ENCODE data around the gene ISM2. TPM values are rescaled to one million over a fixed set of nuclear protein-coding genes. Genes with fewer than 3 reads are reported as not detected.

Gene ISM2
- total and polyA plus RNA-seq, 2 of the 8 experiments (the other 6 are each of a cell fraction or from before 2014, with no cell fraction given): 0.52 to 0.79 TPM

DNA sequence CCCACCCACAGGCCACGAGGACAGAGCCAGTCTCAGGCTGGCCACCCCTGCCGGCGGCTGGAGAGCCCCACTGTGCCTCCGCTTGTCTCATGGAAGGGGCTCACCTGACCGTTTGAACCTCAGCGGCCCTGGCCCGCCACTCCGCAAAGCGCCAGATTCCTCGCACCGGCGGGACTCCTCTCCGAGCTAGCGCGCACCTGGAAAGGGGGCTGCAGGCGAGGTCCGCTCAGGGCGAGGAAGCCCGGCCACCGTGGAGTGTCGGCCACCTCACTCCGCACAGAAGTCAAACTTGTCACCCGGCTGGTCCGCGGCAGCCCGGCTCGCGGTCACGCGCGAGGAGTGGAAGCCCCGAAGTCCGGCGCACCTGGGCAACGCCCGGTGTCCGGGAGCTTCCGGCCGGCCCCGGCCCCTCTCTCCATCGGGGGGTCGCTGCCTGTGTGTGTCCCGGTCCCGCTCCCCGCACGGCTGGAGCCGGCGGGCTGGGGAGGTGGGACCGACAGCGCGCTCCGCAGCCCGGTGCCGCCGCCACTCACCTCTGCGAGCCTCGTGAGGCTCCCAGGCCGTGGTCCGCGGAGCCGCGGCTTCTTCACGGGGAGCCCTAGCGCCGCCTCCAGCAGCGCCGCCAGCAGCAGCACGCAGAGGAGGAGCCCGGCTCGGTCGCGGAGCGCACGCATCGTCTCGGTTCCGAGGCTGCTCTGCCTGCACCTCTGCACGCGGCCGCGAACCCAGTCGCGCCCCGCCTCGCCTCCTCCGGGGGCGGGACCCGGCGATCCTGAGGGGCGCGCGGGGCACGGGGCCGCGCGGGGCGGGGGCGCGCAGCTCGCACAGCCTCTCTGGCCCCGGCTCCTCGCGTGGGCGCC, at the start of gene ISM2 (continued):
- TF ChIP-seq GABPA (IDR thresholded peaks at IDR 0.05; ENCODE audit: borderline replicate concordance, insufficient read depth, low read length): 0 out of 2 replicates have a peak, but pooled peaks have one; percentile 32
- TF ChIP-seq EP300 (IDR thresholded peaks at IDR 0.05; ENCODE audit: borderline replicate concordance in 1 of 2, low read depth in 2 of 2, low read length in 2 of 2): no peak
- no peak for TF ChIP-seq RNF2 (IDR thresholded peaks at IDR 0.05; ENCODE audit: borderline replicate concordance, low read depth, low read length, missing control alignments, poor library complexity, severe bottlenecking)
- peak; percentile 82 for TF ChIP-seq SUZ12 (IDR thresholded peaks at IDR 0.05; ENCODE audit: low read length)
- no peak for TF ChIP-seq CREB1 (IDR thresholded peaks at IDR 0.05)
- 0 out of 2 replicates have a peak, but pooled peaks have one; percentile 12 for TF ChIP-seq BACH1 (IDR thresholded peaks at IDR 0.05; ENCODE audit: low read length)
- TF ChIP-seq EZH2 (IDR thresholded peaks at IDR 0.05; ENCODE audit: low read depth, low read length, severe bottlenecking): peak; percentile 65
- peak; percentile 71 for TF ChIP-seq CTBP2 (IDR thresholded peaks at IDR 0.05; ENCODE audit: borderline replicate concordance, insufficient read depth, insufficient read length, low read length)
- peak; percentile 74; the same call in 1 of the 2 replicates for TF ChIP-seq RBBP5 (IDR thresholded peaks at IDR 0.05; ENCODE audit: borderline replicate concordance, low read depth, low read length)
- TF ChIP-seq, protein P1, sequence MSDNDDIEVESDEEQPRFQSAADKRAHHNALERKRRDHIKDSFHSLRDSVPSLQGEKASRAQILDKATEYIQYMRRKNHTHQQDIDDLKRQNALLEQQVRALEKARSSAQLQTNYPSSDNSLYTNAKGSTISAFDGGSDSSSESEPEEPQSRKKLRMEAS (IDR thresholded peaks at IDR 0.05): peak; percentile 77; the same call in 1 of the 2 replicates
- no peak for TF ChIP-seq YY1 (IDR thresholded peaks at IDR 0.05; ENCODE audit: low read depth, low read length)
- TF ChIP-seq KDM4A (IDR thresholded peaks at IDR 0.05; ENCODE audit: low read depth, low read length, severe bottlenecking): no peak
- TF ChIP-seq, protein P2, sequence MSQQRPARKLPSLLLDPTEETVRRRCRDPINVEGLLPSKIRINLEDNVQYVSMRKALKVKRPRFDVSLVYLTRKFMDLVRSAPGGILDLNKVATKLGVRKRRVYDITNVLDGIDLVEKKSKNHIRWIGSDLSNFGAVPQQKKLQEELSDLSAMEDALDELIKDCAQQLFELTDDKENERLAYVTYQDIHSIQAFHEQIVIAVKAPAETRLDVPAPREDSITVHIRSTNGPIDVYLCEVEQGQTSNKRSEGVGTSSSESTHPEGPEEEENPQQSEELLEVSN (IDR thresholded peaks at IDR 0.05): peak; percentile 17

All from H1 (cell line).